GM12874 (cell line): ENCODE data around the gene ASTN1.
A peak's percentile ranks its signal among the peaks of the same experiment; 100 is the strongest.

Experiments
- TF ChIP-seq, protein P1 (sequence below): IDR thresholded peaks from 2 replicates; pipeline ENCODE4 v1.5.1; 2011; ENCODE audit warnings: low read depth, mild to moderate bottlenecking, control low read depth, low read length, moderate library complexity; ENCODE audit not compliant: insufficient read depth

ASTN1 gene

DNA sequence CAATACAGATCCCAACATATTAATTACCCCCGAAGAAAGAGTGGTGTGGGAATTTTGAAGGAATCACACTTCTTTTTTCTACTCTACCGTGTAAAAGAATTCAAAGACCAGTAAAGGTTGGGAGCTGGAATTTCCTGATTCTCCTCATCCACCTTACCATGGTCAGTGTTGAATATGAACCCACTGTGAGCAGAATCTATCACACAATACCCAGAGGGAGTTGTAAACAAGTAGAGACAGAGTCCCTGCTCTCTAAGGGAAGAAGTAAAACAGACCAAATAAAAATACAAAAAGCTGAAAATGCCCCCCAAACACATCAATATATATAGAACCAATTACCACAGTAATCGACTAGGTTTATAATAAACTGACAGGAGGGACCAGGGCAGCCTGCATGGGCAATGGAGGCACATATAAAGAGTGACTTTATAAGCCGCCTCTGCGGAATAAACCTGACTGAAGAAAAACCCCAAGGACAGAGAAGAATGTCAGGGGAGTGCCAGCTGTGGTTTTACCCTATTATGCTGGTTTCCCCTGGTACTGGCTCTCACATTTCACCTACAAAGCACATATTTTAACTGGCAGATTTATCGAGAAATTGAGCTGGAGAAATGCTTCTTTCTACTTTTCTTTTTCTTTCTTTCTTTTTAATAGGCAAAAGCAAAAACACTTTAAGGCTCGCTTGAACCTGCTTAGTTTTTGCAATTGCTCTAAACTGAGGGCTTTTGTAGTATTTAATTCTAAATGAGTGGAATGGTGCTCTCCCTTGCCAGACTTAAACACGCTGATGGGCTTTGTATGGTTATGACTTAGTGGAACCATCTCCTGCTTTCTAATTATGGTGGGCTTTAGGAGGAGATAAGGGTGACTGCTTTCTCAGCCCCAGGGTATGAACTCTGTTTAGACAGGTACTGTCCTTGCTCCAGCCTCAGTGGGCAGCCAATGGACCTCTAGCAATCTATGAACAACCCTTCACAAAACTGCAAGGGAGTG, 244.8 kb downstream of the ASTN1 start:
- TF ChIP-seq, protein P1, sequence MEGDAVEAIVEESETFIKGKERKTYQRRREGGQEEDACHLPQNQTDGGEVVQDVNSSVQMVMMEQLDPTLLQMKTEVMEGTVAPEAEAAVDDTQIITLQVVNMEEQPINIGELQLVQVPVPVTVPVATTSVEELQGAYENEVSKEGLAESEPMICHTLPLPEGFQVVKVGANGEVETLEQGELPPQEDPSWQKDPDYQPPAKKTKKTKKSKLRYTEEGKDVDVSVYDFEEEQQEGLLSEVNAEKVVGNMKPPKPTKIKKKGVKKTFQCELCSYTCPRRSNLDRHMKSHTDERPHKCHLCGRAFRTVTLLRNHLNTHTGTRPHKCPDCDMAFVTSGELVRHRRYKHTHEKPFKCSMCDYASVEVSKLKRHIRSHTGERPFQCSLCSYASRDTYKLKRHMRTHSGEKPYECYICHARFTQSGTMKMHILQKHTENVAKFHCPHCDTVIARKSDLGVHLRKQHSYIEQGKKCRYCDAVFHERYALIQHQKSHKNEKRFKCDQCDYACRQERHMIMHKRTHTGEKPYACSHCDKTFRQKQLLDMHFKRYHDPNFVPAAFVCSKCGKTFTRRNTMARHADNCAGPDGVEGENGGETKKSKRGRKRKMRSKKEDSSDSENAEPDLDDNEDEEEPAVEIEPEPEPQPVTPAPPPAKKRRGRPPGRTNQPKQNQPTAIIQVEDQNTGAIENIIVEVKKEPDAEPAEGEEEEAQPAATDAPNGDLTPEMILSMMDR = no peak

DNA sequence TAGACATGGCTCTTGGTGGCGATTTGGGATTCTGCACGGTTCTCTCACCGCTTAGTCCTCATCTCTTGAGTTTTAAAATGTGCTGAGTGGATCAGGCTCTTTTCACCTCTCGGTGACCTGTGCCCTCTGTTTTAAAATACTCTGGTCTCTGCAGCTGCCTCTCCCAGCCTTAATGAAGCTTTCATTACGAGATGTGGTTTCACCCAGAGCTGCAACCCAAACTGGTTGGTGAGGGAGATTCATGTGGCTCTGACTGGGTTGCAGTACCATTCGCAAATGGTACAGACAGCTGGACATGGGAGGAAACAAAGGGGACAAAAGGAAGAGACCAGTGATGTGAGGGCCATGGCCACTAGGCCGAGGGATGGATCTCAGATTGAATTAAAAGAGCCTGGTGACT, 258.9 kb downstream of the ASTN1 start:
- TF ChIP-seq, protein P1 = no peak

DNA sequence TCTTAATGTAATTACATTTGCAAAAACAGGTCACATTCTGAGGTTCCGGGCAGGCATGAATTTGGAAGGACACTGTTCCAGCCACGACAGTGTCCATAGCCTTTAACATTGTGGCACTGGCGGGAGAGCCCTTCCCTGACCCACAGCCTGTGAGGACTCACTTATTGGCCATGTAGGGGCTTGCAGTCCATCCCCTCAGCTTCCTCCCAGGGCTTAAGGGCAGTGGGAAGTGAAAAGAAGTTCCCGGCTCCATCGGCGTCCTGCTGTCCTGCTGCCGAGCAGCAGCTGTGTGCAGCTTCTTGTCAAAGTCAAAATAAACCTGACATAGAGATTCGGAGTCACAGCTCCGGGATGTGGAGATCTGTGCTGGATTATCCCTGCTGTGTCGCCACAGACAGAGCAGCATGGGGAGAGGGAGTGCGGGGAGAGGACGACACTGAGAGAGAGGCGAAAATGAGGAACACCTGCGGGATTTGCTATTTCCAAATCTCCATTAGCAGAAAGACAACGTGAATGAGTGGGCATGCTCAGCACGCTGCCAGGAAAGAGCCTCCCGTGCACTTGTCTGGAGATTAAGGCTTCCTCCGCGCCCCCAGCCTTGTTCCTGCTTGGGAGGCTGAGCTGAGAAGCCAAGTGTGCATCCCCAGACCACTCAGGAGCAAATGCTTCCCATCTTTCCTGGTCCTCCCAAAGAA, 260.3 kb downstream of the ASTN1 start:
- TF ChIP-seq, protein P1 = no peak

DNA sequence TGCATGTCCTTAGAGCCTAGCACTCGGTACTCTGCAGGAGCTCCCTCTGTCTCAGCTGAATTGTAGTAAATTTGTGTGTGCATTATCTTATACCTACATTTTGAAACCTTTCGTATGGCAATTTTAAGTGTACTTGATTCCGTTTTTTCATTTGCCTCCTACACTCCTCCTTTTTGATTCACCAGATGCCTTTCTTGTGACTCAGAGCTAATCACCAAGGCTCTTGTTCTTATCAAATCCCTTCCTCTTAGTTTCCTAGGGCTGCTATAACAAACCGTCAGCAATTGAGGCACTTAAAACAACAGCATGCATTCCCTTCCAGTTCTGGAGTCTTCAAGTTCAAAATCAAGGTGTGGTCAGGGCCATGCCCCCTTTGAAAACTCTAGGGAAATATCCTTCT, 261.0 kb downstream of the ASTN1 start:
- TF ChIP-seq, protein P1 = no peak

DNA sequence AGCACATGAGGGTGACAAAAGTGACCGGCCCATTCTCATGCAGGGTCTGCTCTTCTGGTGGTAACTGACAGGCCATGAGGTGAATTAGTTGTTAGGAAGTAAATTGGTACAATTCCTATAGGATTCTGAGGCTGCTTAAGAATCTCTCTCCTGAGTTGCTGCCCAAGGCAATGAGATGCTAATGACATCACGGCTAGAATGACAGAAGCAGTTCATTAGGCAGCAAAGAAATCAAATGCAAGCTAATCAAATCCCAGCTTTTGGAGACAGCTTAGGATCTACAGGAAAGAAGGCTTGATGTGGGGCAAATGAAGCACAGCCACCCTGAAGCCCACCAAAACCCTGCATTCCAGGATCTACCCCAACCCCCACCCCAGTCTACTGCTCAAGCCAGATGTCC, 265.2 kb downstream of the ASTN1 start:
- TF ChIP-seq, protein P1 = no peak

DNA sequence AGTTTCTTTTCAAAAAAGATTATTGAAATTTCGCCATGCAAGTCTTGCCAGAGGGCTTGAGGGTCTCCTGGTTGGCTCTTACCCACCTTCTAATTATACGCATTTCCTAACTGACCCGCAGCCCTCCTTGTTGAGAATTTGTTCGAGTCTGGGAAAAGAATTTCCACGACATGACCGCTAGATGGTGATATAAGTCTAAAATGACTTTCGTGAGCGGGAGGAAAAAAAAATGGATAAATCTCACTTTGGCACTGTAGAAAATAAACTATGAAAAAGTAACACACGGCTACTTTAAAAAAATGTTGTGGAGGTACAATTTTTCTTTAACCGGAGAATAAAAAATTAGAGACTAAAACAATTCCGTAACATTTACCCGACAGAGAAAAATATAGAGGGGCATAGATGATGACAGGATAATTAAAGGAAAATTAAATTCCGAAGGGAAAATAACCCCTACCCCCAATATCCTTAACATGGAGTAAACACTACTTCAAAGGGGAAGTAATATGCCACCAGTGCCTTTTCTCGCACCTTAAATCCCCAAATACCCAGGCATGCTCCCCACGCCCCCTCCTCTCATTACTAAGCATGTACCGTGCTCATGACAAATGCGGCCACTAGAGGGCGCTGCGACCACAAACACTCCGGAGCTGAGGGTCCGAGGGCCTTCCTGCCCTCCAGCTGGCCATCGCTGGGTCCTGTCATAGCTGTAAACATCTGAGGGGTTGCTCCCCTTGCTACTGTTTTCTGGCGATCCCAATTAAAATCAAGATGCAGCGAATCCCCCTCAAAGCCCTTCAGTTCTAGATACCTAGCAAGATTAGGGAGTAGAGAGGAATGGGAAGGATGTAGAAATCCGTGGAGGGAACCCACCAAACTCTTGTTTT, 266.9 kb downstream of the ASTN1 start:
- TF ChIP-seq, protein P1 = peak; percentile 87

DNA sequence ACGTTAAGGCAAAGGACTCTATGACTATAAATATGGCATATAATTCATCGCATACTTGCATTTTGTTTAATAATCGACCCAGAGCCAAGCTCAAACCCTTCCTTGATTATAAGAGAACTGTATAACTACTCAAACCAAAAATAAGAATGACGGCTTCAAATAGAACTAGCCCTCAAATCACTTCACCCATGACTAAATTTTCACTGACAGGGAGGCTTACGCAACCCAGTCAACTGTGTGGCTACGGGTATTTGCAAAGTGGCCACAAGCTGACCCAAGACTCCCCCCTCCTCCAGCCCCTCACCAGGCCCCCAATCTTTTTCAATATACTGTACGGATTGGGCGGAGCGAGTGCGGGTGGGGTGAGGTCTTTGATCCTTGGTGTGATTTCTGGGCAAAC, 268.3 kb downstream of the ASTN1 start:
- TF ChIP-seq, protein P1 = no peak
